Duodenal mucosa (tissue), 2 donors: Measurements from ENCODE around the gene ITPKB.

Source experiments
- H3K27ac ChIP-seq: one replicate; pipeline ENCODE4 v1.7.0; 2013; ENCODE audit warnings: low read depth, low read length
- H3K27me3 ChIP-seq, 2 donors: one replicate each; pipeline ENCODE4 v1.7.0; 2013; ENCODE audit warnings: low read length in 2 of 2, control low read depth in 1 of 2; ENCODE audit not compliant: insufficient read depth in 2 of 2, control insufficient read depth in 1 of 2
- H3K36me3 ChIP-seq, 2 donors: one replicate each; pipeline ENCODE4 v1.7.0; 2013; ENCODE audit warnings: low read length in 2 of 2, control low read depth in 1 of 2; ENCODE audit not compliant: insufficient read depth in 2 of 2, control insufficient read depth in 1 of 2
- H3K4me1 ChIP-seq, 2 donors: one replicate each; pipeline ENCODE4 v1.7.0; 2013; ENCODE audit warnings: low read length in 2 of 2, control low read depth in 1 of 2; ENCODE audit not compliant: insufficient read depth in 2 of 2, control insufficient read depth in 1 of 2
- H3K4me3 ChIP-seq, 2 donors: one replicate each; pipeline ENCODE4 v1.7.0; 2013; ENCODE audit warnings: low read length in 2 of 2, low read depth in 1 of 2
- H3K9ac ChIP-seq, 2 donors: one replicate each; pipeline ENCODE4 v1.7.0; 2013; ENCODE audit warnings: low read length in 2 of 2, low read depth in 1 of 2
- H3K9me3 ChIP-seq, 2 donors: one replicate each; pipeline ENCODE4 v1.7.0; 2013; ENCODE audit warnings: low read length in 2 of 2, control low read depth in 1 of 2; ENCODE audit not compliant: control insufficient read depth in 1 of 2

ITPKB gene

GRCh38 chr1:226671277-226671676 lies 67.8 kb downstream of the ITPKB start:
- H3K9ac ChIP-seq = no peak overlapping the region
- no peak overlapping the region for H3K27ac ChIP-seq
- H3K36me3 ChIP-seq = no peaks in the 10 kb centered on the region
- H3K4me3 ChIP-seq = no peak overlapping the region
- peaks cover 27 to 36% of the 10 kb centered on the region in 2 donors for H3K4me1 ChIP-seq
- no peaks in the 10 kb centered on the region for H3K9me3 ChIP-seq
- H3K27me3 ChIP-seq = no peaks in the 10 kb centered on the region

- H3K4me1 ChIP-seq = peaks cover 17 to 24% of the 10 kb centered on the region in 2 donors
- H3K27me3 ChIP-seq = no peaks in the 10 kb centered on the region
- no peak overlapping the region for H3K9ac ChIP-seq
- H3K27ac ChIP-seq = no peak overlapping the region
- H3K36me3 ChIP-seq = no peaks in the 10 kb centered on the region
- H3K9me3 ChIP-seq = no peaks in the 10 kb centered on the region
- no peak overlapping the region for H3K4me3 ChIP-seq
These were observed 69.0 kb downstream of the ITPKB start for GRCh38 chr1:226670073-226670472.

GRCh38 chr1:226668173-226668560 lies 70.9 kb downstream of the ITPKB start:
- no peak overlapping the region for H3K27ac ChIP-seq
- no peak overlapping the region for H3K4me3 ChIP-seq
- no peak overlapping the region for H3K9ac ChIP-seq
- no peaks in the 10 kb centered on the region for H3K27me3 ChIP-seq
- H3K36me3 ChIP-seq = no peaks in the 10 kb centered on the region
- peaks cover 25 to 31% of the 10 kb centered on the region in 2 donors for H3K4me1 ChIP-seq
- no peaks in the 10 kb centered on the region for H3K9me3 ChIP-seq

GRCh38 chr1:226666692-226667091 lies 72.4 kb downstream of the ITPKB start:
- H3K36me3 ChIP-seq = no peaks in the 10 kb centered on the region
- no peak overlapping the region for H3K9ac ChIP-seq
- H3K27me3 ChIP-seq = no peaks in the 10 kb centered on the region
- no peaks in the 10 kb centered on the region for H3K9me3 ChIP-seq
- H3K4me1 ChIP-seq = peaks cover 29 to 35% of the 10 kb centered on the region in 2 donors
- no peak overlapping the region for H3K4me3 ChIP-seq
- H3K27ac ChIP-seq = no peak overlapping the region

- Histone ChIP-seq H3K27ac (no peak overlapping the region), H3K9me3 (no peaks in the 10 kb centered on the region), H3K27me3 (no peaks in the 10 kb centered on the region), H3K9ac (no peak overlapping the region), H3K4me1 (peaks cover 35 to 40% of the 10 kb centered on the region in 2 donors), H3K36me3 (no peaks in the 10 kb centered on the region), H3K4me3 (no peak overlapping the region)
These were observed 72.9 kb downstream of the ITPKB start for GRCh38 chr1:226666164-226666506.

GRCh38 chr1:226665505-226666163 lies 73.4 kb downstream of the ITPKB start:
- Histone ChIP-seq H3K27me3 (no peaks in the 10 kb centered on the region), H3K36me3 (no peaks in the 10 kb centered on the region), H3K4me1 (peaks cover 39 to 45% of the 10 kb centered on the region in 2 donors), H3K9me3 (no peaks in the 10 kb centered on the region), H3K27ac (peak overlapping the region; percentile 3), H3K4me3 (no peak overlapping the region), H3K9ac (no peak overlapping the region)

- Histone ChIP-seq H3K27me3 (no peaks in the 10 kb centered on the region), H3K9me3 (no peaks in the 10 kb centered on the region), H3K4me1 (peaks cover 46 to 56% of the 10 kb centered on the region in 2 donors), H3K9ac (peak overlapping the region; percentile 57 to 64), H3K27ac (peak overlapping the region; percentile 87), H3K4me3 (no peak overlapping the region), H3K36me3 (no peaks in the 10 kb centered on the region)
These were observed 74.5 kb downstream of the ITPKB start for GRCh38 chr1:226664413-226665101.

GRCh38 chr1:226663327-226663704 lies 75.8 kb downstream of the ITPKB start:
- Histone ChIP-seq H3K9me3 (no peaks in the 10 kb centered on the region), H3K36me3 (no peaks in the 10 kb centered on the region), H3K27ac (peak overlapping the region; percentile 87), H3K4me1 (peaks cover 46 to 56% of the 10 kb centered on the region in 2 donors), H3K9ac (peak overlapping the region; percentile 51 to 57), H3K27me3 (no peaks in the 10 kb centered on the region), H3K4me3 (peak overlapping the region in 1 of 2 donors; percentile 25)

- Histone ChIP-seq H3K27ac (peak overlapping the region; percentile 87), H3K4me3 (peak overlapping the region in 1 of 2 donors; percentile 25), H3K9me3 (no peaks in the 10 kb centered on the region), H3K9ac (peak overlapping the region; percentile 51 to 57), H3K4me1 (peaks cover 46 to 58% of the 10 kb centered on the region in 2 donors), H3K27me3 (no peaks in the 10 kb centered on the region), H3K36me3 (no peaks in the 10 kb centered on the region)
These were observed 76.3 kb downstream of the ITPKB start for GRCh38 chr1:226662642-226663326.

GRCh38 chr1:226661965-226662364 lies 77.1 kb downstream of the ITPKB start:
- Histone ChIP-seq H3K27ac (peak overlapping the region; percentile 51), H3K9ac (peak overlapping the region in 1 of 2 donors; percentile 57), H3K36me3 (no peaks in the 10 kb centered on the region), H3K27me3 (no peaks in the 10 kb centered on the region), H3K9me3 (no peaks in the 10 kb centered on the region), H3K4me1 (peaks cover 46 to 66% of the 10 kb centered on the region in 2 donors), H3K4me3 (no peak overlapping the region)
